Right hindlimb (tissue), 1 donor: ENCODE data around the gene PRMT5.
"Not testable (repeated sequence)": the region's sequence is repeated elsewhere in the genome, so short reads cannot be mapped to it uniquely, and the experiment has no call there.

ENCODE experiments used
- DNase-seq: peaks from one replicate; pipeline ENCODE4 v3.0.0-alpha.2; 2018

PRMT5 gene

DNA sequence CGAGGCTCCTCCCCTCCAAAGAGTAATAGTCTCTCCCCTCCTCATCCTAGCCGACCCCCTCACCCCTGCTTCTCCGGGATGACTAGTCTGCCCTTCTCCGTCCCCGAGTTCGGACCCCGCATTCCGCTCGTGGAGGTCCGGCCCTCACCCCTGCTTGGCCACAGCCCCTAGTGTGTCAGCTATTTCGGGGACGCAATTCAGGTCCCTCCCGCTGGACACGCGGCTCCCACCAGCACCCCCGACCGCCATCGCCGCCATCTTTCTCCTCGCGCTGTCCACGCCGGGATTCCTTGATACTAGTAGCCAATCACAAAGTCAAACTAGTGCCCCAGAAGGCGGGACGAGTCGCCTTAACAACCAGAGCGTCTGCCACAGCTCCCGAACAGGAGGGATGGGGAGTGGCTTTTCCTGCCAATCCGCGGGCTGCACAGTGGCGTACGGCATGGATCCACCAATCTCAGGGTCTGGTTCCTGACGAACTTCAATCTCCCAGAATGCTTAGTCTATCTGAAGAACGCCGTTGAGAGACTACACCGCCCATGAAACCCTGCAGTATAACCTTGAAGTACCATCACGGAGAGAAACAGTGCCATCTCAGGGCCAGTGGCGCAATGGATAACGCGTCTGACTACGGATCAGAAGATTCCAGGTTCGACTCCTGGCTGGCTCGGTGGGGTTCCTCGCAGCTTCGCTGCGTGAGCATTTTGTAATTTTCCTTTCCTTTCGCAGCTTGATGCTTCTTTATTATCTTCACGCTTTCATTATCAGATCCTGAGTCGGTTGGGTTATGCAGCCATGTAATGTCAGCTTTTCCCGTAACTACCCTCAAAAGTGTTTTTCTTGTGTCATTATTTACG is at the start of gene PRMT5:
TSS of gene PRMT5 (minus strand) at position 273 of the 857 bp plus-strand sequence. CDS start at position 258, 15 bp downstream.
- peak; percentile 100 for DNase-seq

DNA sequence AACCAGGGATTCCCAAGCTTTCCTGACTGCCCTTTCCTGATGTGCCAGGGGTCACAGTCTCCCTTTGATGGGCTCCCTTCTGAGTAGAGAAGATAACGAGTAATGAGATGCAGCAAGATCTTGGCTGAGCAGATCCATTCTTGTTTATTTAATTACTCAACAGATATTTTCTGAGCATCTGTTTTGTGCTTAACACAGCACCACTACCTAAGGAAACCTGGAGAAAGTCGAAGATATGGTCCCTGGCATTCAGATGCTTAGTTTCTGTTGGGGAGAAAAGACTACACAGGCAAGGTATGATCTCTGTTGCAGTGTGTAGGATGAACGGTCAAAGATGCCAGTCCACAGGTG is 49.3 kb upstream of the PRMT5 start:
- no peak for DNase-seq

DNA sequence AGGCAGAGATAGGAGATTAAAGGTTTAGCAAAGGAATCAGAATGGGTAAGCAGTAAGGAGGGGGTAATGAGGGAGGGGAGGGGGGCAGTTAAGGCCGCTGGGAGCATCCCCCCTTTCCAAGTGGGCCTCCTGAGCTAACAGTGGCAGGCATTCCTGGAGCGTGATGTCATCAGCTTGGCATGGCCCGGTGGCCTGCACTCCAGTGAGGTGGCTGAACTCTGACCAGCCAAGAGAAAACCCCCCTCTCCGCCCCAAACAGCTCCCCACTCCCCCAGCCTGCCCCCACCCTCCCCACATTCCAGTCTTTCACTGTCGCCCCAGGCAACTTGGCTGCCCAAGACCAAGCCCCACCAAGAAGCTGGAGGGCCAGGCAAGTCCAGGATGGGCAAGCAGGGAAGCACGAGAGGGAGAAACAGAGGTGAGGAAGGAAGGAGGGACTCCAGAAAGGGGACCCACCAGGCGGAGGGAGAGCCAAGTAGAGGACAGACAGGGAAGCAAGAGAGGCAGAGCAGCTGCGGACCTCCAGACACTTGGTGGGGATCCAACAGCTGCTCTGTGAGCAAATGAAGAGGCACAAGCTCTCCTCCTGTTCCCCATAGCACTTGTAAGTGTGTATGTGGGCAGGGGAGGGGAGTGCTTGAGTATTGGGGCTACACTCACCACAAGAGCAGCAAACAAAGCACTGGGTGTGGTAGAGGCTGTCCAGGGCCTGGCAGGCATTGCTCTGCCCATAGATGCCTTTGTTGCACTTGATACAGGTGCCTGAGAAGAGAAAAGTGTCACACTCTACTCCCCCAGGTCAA is 48.7 kb upstream of the PRMT5 start:
- DNase-seq = peak; percentile 86

DNA sequence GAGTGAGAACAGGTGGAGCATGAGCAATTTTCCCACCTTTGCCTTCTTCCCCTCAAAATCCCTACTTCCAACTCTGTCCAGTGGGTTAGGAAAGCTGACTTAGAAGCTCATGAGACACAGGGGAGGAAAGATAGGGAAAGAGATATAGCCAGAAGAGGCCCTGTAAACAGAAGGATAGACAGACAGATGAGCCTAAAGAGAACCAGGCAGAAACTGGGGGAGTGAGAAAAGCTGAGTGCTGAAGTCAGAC is 48.2 kb upstream of the PRMT5 start:
- DNase-seq = no peak

DNA sequence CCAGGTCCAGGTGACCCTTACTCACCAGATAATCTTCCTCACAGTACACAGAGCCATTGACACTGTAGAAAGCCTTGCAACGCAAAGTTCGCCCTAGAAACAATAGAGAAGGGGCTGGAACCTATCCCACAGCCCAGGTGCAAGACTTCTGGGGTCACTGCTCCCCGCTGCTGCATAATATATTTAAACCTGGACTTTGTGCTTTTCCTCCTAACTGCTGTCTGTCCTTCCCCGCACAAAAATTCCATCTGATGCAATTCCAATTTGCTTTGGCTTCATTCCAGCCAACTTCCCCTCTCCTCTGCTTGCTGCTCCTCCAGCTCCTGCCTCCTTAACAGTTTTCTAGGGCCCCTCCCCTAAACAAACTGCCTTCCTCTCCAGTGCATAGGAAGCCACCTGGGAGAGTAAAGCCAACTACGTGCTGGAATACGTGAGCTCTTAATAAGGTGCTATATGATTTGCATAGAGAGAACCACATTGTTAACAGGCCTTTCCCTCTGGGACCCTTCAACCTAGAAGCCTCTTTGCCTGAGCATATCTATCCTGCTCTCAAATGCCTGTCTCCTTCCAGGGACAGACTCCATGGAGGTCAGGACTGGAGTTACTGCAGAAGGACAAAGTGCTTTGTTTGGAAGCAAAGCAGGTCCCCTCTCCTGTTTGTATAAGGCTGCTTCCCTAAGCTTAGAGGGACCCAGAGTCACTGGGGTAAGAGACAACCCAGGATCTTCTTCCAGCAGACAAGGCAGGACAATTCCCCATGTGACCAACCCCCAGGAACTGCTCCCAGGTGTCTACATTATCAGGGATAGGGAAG is 47.7 kb upstream of the PRMT5 start:
- DNase-seq = peak; percentile 48

DNA sequence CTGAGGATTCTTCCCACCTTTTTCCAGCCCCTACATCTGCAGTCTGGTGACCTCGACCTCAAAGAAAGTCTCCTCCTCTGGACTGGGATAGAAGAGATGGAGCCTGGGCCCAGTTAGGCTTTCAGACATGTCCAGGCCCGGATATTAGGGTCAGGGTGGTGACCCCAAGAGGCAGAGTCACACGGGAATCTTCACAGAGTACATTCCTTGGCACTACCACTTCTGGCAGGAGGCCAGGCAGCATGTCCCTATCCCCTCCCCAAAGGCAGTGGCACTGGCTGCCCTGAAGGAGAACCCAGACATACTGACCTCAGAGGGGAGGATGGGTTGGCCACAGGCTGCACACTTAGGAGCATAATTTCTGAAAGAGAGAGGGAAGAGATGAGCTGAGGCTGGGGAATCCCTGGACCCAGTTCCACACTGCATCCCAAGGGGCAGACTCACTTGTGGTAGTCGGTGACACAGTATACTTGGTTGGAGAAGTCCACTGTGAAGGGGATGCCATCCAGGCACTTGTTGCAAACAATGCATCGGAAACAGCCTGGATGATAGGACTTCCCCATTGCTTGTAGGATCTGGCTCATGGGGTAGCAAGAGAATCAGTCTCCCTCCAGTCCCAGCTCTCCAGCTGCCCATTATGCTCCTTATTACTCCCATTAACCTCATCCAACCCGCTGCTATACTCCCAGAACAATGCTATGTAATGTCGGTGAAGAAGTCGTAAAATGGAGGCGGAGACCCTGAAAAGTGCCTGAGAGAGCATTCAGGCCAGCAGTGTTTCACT is 45.5 kb upstream of the PRMT5 start:
- DNase-seq = no peak

DNA sequence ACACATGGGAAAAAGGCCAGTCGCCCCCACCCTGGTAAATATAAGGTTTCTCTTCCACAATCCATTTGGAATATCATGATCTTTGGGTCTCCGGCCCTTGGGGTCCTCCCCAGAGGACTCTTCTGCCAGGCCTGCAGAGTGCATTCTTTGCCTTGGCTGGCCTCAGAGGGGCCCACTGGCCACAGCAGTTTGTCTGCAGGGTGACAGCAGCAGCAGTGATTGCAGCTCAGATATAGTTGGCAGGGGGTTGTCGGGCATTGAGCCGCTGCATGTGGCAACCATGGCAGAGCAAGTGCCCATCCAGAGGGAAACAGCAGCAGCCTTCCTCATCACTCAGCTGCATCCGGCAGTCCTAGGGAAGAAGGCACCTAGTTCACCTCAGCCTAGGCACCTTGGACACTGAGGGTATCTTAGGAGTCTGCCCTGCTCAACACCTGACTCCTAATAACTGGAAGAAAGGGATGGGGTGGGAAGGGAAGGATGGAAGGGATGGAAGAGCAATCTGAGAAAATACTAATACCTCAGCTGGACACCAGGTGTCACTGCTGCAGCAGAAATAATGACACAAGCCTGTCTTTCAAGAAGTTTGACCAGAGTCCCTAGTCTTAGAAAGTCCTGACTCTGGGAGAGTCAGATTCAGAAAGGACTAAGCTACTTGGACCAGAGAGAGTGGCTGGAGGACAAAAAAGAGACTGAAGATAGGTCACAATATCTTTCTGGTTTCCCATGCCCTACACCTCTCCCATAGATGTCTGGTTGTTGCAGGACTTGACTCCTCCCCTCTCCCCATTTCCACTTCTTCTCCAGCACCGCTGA is 44.2 kb upstream of the PRMT5 start:
- DNase-seq = peak; percentile 53

DNA sequence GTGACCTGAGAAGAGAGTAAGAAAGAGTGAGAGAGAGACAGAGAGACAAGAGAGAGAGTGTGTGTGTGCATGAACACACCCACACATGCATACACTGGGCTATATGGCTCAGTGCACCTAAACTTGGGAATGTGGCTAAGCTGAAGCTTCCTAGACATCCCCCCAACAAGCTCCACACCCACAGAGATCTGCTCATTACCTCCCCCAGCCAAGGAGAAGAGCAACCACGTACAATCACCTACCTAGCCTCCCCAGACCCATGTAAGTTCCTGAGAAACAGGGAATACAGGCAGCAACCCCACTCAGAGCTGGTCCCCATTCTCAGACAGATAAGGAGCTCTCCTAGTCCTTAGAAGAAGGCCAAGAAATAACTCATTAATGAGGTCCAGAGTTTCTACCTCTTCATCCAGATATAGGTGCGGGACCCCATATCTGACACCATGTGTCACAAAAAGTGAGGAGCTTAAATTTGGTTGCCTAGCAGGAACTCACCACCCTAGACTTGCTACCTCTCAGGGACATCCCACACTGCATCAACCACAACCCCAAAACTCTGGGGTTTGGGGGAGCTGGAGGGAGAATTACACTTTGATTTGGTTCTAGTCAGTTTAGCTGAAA is 43.2 kb upstream of the PRMT5 start:
- DNase-seq = no peak

DNA sequence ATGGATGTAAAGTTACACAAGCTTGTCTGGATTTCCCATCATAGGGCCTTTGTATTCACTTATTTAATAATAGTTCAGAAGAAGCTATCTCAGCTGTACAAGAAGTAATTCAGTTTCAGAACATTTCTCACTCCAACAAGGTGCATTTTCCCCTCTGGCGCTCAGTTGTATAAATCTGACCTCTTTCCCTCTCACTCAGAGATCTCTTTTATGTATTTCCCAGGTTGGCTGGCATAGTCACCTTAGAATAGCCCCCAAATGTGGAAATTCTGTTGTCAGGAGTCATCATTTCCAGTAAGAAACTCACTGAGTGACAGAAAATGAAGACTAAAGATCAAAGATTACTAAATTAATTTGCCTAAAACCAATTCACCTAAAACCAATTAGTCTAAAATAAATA is 42.0 kb upstream of the PRMT5 start:
- no peak for DNase-seq

DNA sequence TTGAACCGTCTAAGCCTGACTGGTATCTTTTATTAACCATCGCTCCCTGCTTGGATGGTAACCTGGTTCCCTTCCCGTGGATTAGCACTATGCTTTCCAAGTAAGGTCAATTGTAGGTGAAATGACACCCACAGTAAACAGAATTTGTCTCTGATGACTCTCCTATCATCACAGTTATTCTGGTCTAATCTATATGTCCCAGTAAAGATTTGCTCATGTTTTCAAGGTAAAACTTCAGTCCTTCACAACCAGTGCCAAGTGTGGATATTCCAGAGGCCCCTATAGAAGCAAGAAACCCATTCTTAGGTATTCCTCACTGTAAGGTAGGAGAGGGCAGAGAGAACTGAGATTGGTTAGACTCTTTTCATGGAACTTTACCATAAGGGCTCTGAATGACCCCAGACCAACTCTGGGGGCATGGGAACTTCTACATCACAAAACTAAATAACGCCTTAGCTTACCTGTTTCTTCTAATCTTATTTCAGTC is 37.6 kb upstream of the PRMT5 start:
- DNase-seq = no peak

DNA sequence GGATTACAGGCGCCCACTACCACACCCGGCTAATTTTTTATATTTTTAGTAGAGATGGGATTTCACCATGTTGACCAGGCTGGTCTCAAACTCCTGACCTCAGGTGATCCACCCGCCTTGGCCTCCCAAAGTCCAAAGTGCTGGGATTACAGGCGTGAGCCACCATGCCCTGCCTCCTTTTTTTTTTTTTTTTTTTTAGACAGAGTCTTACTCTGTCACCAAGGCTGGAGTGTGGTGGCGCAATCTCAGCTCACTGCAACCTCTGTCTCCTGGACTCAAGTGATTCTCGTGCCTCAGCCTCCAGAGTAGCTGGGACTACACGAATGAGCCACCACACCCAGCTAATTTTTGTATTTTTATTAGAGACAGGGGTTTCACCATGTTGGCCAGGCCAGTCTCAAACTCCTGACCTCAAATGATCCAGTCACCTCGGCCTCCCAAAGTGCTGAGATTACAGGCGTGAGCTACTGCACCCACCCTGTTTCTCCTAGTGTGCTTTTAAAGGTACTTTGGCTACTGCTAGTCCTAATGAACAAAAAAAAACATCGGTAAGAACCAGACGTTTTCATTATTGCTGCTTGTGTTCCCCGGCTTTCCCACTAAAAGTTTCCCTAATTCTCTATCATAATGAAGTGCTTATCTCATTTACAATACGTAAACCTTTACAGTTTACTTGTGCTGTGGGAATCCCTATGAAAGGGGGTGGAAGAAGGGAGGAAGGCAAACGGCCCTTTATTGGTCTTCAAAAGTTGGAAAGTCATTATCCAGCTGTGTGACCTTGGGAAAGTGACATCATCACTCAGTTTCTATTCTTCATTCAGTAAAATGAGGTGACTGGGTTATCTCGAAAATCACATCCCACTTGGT is 37.0 kb upstream of the PRMT5 start:
- not testable (repeated sequence) for DNase-seq

DNA sequence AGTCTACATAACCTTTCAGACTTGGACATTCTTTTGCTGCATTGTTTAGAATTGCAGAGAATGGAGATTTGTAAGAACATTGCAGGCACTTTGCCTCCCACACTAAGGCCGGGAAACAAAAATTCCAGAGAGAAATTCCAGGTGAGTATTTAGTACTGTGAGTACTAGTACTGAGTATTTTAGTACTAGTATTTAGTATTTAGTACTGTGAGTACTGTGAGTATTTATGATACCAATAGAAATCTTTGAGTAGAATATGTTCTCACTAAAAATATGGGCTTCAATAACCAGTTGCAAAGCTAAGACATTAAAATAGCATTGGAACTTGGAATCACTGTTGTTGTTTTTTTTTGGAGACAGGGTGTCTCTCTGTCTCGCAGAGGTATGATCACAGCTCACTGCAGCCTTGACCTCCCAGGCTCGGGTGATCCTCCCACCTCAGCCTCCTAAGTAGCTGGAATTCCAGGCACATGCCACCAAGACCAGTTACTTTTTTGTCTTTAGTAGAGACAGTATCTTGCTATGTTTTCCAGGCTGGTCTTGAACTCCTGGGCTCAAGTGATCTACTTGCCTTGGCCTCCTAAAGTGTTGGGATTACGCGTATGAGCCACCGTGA is 33.0 kb upstream of the PRMT5 start:
- no peak for DNase-seq

DNA sequence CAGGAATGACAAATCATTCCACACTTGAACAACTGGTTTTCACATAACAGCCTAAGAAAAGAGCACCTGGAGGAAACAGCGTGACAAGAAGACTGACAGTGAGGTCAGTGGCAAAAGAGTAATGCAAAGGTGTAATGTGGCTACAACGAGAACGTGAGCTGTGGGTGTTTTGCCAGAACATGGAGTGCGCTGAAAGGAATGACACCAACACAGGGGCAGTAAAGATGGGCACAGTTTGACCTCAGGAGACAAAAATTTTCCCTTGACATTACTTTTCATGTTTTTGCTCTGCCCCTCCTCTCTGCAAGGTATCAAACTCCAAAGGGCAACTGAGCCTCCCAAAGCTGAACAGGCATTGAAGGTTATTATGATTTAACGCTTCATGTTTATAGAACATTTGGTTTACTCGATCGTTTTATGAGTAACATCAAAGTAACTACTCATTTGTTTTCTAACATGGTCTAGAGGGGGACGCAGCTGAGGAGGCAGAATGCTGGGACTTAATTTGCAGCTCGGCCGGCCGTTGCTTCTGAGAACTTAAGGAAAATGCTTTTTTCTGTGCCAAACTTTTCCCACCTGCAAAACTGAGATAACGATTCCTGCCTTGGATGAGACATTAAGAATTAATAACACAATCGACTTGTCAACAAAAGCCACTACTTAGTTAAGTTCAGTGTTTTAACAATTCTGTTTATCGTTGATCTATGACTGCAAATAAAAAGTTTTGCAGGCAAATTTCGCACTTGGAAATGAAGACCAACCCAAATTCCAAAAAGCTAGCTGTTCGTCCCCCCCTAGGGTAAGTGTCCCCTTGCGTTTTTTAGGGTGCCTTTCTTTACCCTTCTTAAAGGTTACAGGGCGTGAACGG is 26.8 kb upstream of the PRMT5 start:
- no peak for DNase-seq

DNA sequence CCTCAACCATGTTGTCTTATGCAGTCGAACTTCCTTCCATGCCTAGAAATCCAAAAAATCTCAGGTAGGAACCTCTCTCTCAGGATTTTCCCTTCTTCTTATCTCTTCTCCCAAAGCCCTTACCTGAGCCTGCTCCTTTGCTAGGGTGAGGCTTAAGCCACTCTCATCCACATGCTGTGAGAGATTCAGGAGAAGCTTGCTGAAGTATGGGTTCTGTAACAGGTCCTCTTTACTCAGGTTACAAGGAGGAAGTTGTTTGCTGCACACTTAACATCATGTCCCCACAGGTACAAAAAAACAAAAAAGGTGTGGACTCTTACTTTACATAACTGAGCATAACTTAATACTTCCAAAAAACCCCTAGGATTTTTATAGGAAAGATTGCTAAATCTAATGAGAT is 23.2 kb upstream of the PRMT5 start:
- no peak for DNase-seq

DNA sequence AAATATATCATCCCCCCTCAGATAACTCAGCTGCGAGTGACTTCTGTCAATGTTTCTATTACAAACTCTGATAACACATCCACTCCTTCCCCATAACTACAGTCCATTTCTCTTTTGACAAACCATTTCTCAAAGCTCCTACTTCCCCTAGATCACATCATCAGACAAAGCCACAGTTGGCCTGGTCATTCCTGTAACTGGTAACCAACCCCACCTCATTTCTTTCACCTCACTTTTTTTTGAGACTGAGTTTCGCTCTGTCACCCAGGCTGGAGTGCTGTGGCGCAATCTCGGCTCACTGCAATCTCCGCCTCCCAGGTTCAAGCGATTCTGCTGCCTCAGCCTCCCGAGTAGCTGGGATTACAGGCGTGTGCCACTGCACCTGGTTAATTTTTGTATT is 22.6 kb upstream of the PRMT5 start:
- not testable (repeated sequence) for DNase-seq

DNA sequence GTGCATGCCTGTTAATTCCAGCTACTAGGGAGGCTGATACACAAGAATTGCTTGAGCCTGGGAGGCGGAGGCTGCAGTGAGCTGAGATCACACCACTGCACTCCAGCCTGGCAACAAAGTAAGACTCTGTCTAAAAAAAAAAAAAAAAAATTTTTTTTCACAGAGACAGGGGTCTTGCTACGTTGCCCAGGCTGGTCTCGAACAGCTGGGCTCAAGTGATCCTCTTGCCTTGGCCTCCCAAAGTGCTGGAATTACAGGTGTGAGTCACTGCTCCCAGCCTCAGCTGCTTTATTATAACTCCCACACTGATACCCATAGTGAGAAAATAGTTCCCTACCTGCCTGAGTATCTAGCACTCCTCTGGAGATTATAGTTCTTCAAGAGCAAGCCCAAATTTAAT is 16.5 kb upstream of the PRMT5 start:
- DNase-seq = no peak

DNA sequence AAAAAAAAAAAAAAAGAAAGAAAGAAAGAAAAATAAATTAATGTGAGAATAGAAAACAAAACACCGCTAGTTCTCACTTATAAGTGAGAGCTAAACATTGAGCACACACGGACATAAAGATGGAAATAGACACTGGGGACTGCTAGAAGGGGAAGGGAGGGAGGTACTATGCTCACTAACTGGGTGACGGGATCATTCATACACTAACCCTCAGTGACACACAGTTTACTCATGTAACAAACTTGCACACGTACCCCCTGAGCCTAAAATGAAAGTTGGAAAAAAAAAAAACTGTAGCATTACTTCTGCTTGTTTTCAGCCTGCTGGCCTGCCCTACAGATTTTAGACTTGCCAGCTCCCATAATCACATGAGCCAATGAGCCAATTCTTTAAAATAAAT is 10.5 kb upstream of the PRMT5 start:
- no peak for DNase-seq

DNA sequence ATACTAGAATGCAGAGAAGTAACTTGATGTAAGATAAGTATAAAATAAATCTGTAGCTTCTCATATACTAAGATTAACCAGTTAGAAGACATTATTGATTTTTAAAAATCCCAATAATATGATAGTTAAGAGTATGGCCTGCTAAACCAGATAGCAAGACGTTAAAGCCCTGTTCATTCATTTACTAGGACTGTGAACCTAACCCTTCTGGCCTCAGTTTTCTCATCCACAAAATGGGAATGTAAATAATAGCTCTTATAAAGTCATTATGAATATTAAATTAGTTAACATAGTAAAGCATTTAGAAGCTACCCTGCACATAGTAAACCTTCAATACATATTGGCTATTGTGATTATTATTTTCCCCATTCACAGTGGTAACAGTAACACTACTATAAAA is 6.0 kb upstream of the PRMT5 start:
- DNase-seq = no peak

DNA sequence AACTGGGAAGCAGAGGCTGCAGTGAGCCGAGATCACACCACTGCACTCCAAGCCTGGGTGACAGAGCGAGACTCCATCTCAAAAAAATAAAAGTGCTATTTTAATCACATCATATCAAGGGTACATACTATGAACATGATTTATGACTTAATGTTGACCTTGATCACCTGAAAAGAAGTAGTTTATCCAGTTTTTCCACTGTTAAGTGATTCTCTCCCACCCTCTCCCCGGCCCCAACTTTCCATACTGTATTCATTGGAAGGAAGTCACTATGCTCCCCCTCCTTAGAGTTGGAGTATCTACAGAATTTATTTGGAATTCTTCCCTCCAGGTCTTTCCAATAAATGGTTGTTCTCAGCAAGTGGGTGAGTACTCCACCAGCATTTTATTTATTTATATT is 3.0 kb upstream of the PRMT5 start:
- no peak for DNase-seq
